GM12874 (cell line): ENCODE measurements around the gene KCNG2.

Experiments
- CTCF ChIP-seq: IDR thresholded peaks from 2 replicates; pipeline ENCODE4 v1.5.1; 2011; ENCODE audit warnings: low read depth, mild to moderate bottlenecking, control low read depth, low read length, moderate library complexity; ENCODE audit not compliant: insufficient read depth

The KCNG2 gene

GRCh38 chr18:79889569-79889968, 91.8 kb downstream of the KCNG2 start:
- TF ChIP-seq CTCF: no peak

GRCh38 chr18:79890674-79891073, 92.9 kb downstream of the KCNG2 start:
- TF ChIP-seq CTCF: no peak

GRCh38 chr18:79896738-79897137, 99.0 kb downstream of the KCNG2 start:
- no peak for TF ChIP-seq CTCF

- no peak for TF ChIP-seq CTCF
Measured at GRCh38 chr18:79897940-79898625, 100.3 kb downstream of the KCNG2 start.

GRCh38 chr18:79898952-79899608, 101.3 kb downstream of the KCNG2 start:
- TF ChIP-seq CTCF: no peak

GRCh38 chr18:79899609-79900445, 102.1 kb downstream of the KCNG2 start:
- no peak for TF ChIP-seq CTCF
